Ovary (tissue), 9 donors: ENCODE measurements around the gene MYL12B. TPM values are rescaled to one million over a fixed set of nuclear protein-coding genes. Genes with fewer than 3 reads are reported as not detected.
A peak's percentile ranks its signal among the peaks of the same experiment; 100 is the strongest.

ENCODE experiments used
- DNase-seq, 5 donors: peaks; one replicate each; pipeline ENCODE4 v3.0.0-alpha.2; 2019 to 2020
- H3K27ac ChIP-seq, 2 donors: fragments of 200-600 bp; one replicate each; pipeline versions ENCODE4 v1.5.1 to v1.8.0; 2019 to 2022
- H3K27me3 ChIP-seq: fragments of 200-600 bp; one replicate; pipeline ENCODE4 v1.8.0; 2022
- H3K36me3 ChIP-seq: fragments of 200-600 bp; sonication (generic); one replicate; pipeline ENCODE4 v1.5.1; 2019
- H3K4me1 ChIP-seq: one replicate; pipeline ENCODE4 v1.8.1; 2013; ENCODE audit warnings: mild to moderate bottlenecking, moderate library complexity; ENCODE audit not compliant: insufficient read depth
- H3K4me3 ChIP-seq: fragments of 200-600 bp; sonication (generic); one replicate; pipeline ENCODE4 v1.5.1; 2017
- H3K9me3 ChIP-seq, 2 donors: fragments of 200-600 bp in 1 of 2; sonication (generic) in 1 of 2; one replicate each; pipeline versions ENCODE4 v1.5.1 to v1.8.1; 2013 to 2019; ENCODE audit warnings: mild to moderate bottlenecking in 1 of 2, moderate library complexity in 1 of 2
- EP300 ChIP-seq: sonication (generic); formaldehyde crosslinking; IDR thresholded peaks from one replicate; pipeline ENCODE4 v1.6.1; 2017; ENCODE audit warnings: antibody characterized with exemption
- POLR2A ChIP-seq: fragments of 450-650 bp; IDR thresholded peaks from one replicate; pipeline ENCODE4 v1.6.1; 2017; ENCODE audit warnings: antibody characterized with exemption, mild to moderate bottlenecking, moderate library complexity
- WGBS, 3 donors: extraction: QIAGEN DNeasy Blood & Tissue Kit in 1 of 3; methylation state at CpG; one replicate each; pipeline versions ENCODE4 v1.1.5 to v1.1.7; 2013 to 2017; 5-methylcytosine and 5-hydroxymethylcytosine counted together
- intact Hi-C, 4 donors: fragments of 100-400 bp; cut with DNase I; formaldehyde crosslinking; loops; one replicate each; pipeline versions ENCODE4 v1.11.0 to v1.15.1; 2022 to 2023
- polyA plus RNA-seq, 2 donors: library from polyadenylated mRNA; stranded (reverse); fragments of 200-250 nt in 1 of 2; fragments of 350-450 nt in 1 of 2; fragmentation: Illumina TruSeq in 1 of 2; extraction: RNeasy Lipid Tissue Mini Kit (QIAGEN cat#74804) in 1 of 2; gene quantifications; one replicate each; pipeline ENCODE4 v1.2.3, GENCODE V29; 2013 to 2014
- total RNA-seq, 7 donors: library from RNA; depleted of rRNA in 2 of 7; stranded (reverse); fragments of >200 nt in 2 of 7; fragmentation: NEBNext Ultra II Directional in 3 of 7; extraction: Animal tissue kit (Norgen Biotek cat#: 25700) in 3 of 7; gene quantifications; one replicate each; pipeline versions ENCODE4 v1.1.0 to v1.2.4, GENCODE V29; 2016 to 2023
- TF ChIP-seq, protein P1 (sequence below), 3 donors: fragments of 450-650 bp in 2 of 3; fragments of 200-600 bp in 1 of 3; IDR thresholded peaks; one replicate each; pipeline versions ENCODE4 v1.5.1 to v1.8.0; 2016 to 2022; ENCODE audit warnings: antibody characterized with exemption in 3 of 3, mild to moderate bottlenecking in 1 of 3
- donor health status: DM: no; HTN: no; CAD: no; lungs with moderate emphysema.
- donor health status: DM: no; HTN: no; CAD: no.
- donor health status: Bipolar disorder and iron deficiency.
- donor health status: DM: yes; HTN: yes; CAD: no.
- donor health status: DM: no; HTN: no; CAD: no.
- donor health status: DM: yes; HTN: yes; CAD: no.

The MYL12B gene
- total and polyA plus RNA-seq, 9 donors = 165 to 388 (median 228) TPM

- Histone ChIP-seq H3K4me1 (no peaks in the 10 kb centered on the region), H3K4me3 (no peak overlapping the region), H3K36me3 (no peaks in the 10 kb centered on the region), H3K27ac (no peak overlapping the region), H3K9me3 (no peaks in the 10 kb centered on the region), H3K27me3 (no peaks in the 10 kb centered on the region)
- TF ChIP-seq, protein P1, sequence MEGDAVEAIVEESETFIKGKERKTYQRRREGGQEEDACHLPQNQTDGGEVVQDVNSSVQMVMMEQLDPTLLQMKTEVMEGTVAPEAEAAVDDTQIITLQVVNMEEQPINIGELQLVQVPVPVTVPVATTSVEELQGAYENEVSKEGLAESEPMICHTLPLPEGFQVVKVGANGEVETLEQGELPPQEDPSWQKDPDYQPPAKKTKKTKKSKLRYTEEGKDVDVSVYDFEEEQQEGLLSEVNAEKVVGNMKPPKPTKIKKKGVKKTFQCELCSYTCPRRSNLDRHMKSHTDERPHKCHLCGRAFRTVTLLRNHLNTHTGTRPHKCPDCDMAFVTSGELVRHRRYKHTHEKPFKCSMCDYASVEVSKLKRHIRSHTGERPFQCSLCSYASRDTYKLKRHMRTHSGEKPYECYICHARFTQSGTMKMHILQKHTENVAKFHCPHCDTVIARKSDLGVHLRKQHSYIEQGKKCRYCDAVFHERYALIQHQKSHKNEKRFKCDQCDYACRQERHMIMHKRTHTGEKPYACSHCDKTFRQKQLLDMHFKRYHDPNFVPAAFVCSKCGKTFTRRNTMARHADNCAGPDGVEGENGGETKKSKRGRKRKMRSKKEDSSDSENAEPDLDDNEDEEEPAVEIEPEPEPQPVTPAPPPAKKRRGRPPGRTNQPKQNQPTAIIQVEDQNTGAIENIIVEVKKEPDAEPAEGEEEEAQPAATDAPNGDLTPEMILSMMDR (IDR thresholded peaks at IDR 0.05) = no peak
- TF ChIP-seq POLR2A (no peak), EP300 (no peak)
- WGBS, 3 donors = 87 to 90% (median 88%) methylated on average over 7 of the region's 7 CpGs
- intact Hi-C loops = loop anchor here in 3 of 4 donors (5.0 to 10.0 kb wide), 3 partner anchors 169 to 719 kb away; partner anchors contain the start of gene TGIF1 (in 1 of the 3)
- no peak for DNase-seq
Observed at GRCh38 chr18:3286159-3286558, 24.2 kb downstream of the MYL12B start.

DNA sequence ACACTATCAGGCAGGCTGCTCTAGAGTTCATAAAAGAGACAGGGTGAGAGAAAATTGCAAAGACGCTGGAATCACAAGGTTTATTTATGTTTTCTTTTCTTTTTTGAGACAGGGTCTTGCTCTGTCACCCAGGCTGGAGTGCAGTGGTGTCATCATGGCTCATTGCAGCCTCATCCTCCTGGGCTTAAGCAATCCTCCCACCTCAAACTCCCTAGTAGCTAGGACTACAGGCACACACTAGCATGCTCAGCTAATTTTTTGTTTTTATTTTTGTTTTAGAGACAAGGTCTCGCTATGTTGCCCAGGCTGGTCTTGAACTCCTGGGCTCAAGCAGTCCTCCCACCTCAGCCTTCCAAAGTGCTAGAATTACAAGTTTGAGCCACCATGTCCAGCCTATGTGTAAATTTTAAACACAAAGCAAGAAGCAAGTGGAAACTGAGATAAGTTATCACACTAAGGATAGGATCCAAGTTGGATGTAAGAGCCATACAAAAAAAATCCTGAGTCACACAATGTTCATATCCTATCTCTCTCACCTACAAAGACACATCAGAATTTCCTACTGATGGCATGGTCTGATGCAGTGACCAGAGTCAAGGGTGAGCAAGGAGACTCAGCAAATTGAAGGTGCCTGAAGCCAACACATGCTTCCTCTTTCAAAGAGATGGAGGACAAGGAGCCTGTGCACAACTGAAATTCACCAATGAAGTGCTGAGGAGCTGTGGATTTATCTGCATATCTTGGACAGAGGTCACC lies 31.4 kb downstream of the MYL12B start:
- H3K4me1 ChIP-seq = no peaks in the 10 kb centered on the region
- H3K36me3 ChIP-seq = no peaks in the 10 kb centered on the region
- intact Hi-C loops = no loop called here
- no peak for DNase-seq
- TF ChIP-seq EP300 = no peak
- TF ChIP-seq, protein P1 (IDR thresholded peaks at IDR 0.05) = no peak
- no peak for TF ChIP-seq POLR2A
- WGBS, 3 donors = 48 to 63% (median 49%) methylated on average over 2 of the region's 2 CpGs
- no peak overlapping the region for H3K27ac ChIP-seq
- no peaks in the 10 kb centered on the region for H3K9me3 ChIP-seq
- H3K4me3 ChIP-seq = no peak overlapping the region
- H3K27me3 ChIP-seq = no peaks in the 10 kb centered on the region

GRCh38 chr18:3294435-3295080 lies 32.6 kb downstream of the MYL12B start:
- DNase-seq = no peak
- Histone ChIP-seq H3K4me3 (no peak overlapping the region), H3K9me3 (no peaks in the 10 kb centered on the region), H3K27ac (no peak overlapping the region), H3K36me3 (no peaks in the 10 kb centered on the region), H3K4me1 (no peaks in the 10 kb centered on the region), H3K27me3 (no peaks in the 10 kb centered on the region)
- WGBS, 3 donors = 79 to 92% (median 91%) methylated on average over 3 of the region's 3 CpGs
- intact Hi-C loops = no loop called here
- TF ChIP-seq POLR2A = no peak
- TF ChIP-seq, protein P1 (IDR thresholded peaks at IDR 0.05) = no peak
- TF ChIP-seq EP300 = no peak

- TF ChIP-seq EP300 = no peak
- no peak for TF ChIP-seq POLR2A
- TF ChIP-seq, protein P1 (IDR thresholded peaks at IDR 0.05) = no peak
- Histone ChIP-seq H3K4me1 (no peaks in the 10 kb centered on the region), H3K36me3 (no peaks in the 10 kb centered on the region), H3K9me3 (no peaks in the 10 kb centered on the region), H3K27me3 (no peaks in the 10 kb centered on the region), H3K27ac (no peak overlapping the region), H3K4me3 (peak overlapping the region; percentile 36)
- peak; percentile 53 to 75 (median 59) for DNase-seq
- intact Hi-C loops = no loop called here
- 6 to 14% (median 9%) methylated on average over 17 to 18 of the region's 18 CpGs for WGBS, 3 donors
Observed at GRCh38 chr18:3297025-3297984, 35.4 kb downstream of the MYL12B start.
